K562 (cell line): ENCODE data around the gene TRIO. TPM values are rescaled to one million over a fixed set of nuclear protein-coding genes. Genes with fewer than 3 reads are reported as not detected.

Experiments
- ATAC-seq: fragments of 200-7000 bp; cut with Tn5 transposase; 3 replicates; pipeline ENCODE4 v1.9.1; 2020; ENCODE audit warnings: moderate library complexity
- BruUV-seq: library from RNA; stranded (reverse); fragments of 400-500 nt; replicated peaks from 2 replicates; lab custom pipeline; 2021; lab: Mats Ljungman, UMichigan
- CTCF ChIA-PET: fragments of 300-600 bp; formaldehyde crosslinking; extraction: SDS; loops from one replicate; lab custom pipeline; 2021; ENCODE audit warnings: low intra/inter-chr PET ratio; lab: Yijun Ruan, JAX
- POLR2A ChIA-PET: fragments of 300-600, 350-650 bp; sonication (Branson Sonifier 250); formaldehyde crosslinking; extraction: SDS; loops from one replicate; lab custom pipeline; 2021; ENCODE audit warnings: antibody characterized with exemption, inconsistent platforms; lab: Yijun Ruan, JAX
- DNase-seq, 4 experiments: peaks; one replicate each; pipeline versions ENCODE4 v3.0.0 to v3.0.0-alpha.2; 2011 to 2018; ENCODE audit warnings: low spot score in 3 of 4, mixed read lengths in 3 of 4; ENCODE audit errors: extremely low read depth in 1 of 4
- FAIRE-seq: peaks from 2 replicates; lab custom pipeline; 2011; peaks lifted over from hg19 to GRCh38; lab: Jason Lieb, UNC
- H2AFZ ChIP-seq: 2 replicates; pipeline ENCODE4 v1.6.0; 2011; ENCODE audit warnings: low read depth, low read length, control low read depth, inconsistent platforms
- H3K27ac ChIP-seq: fragments of 200-600 bp; 3 replicates; pipeline ENCODE4 v1.8.0; 2011; ENCODE audit warnings: low read depth, mild to moderate bottlenecking, control low read depth, inconsistent platforms, low read length, moderate library complexity, mixed read lengths; ENCODE audit errors: extremely low read depth
- H3K27me3 ChIP-seq, 2 experiments: fragments of 300-600 bp in 1 of 2; 2 replicates in 1 of 2; 3 replicates in 1 of 2; pipeline versions ENCODE4 v1.6.0 to v1.8.0; 2011; ENCODE audit warnings: inconsistent platforms in 2 of 2, low read length in 2 of 2, mild to moderate bottlenecking in 1 of 2, mixed read lengths in 1 of 2, moderate library complexity in 1 of 2; ENCODE audit not compliant: control insufficient read depth in 2 of 2, insufficient read depth in 2 of 2
- H3K36me3 ChIP-seq: fragments of 300-600 bp; 3 replicates; pipeline ENCODE4 v1.8.0; 2011; ENCODE audit warnings: mild to moderate bottlenecking, low read length, inconsistent platforms; ENCODE audit not compliant: control insufficient read depth, insufficient read depth
- H3K4me1 ChIP-seq, 2 experiments: fragments of 200-600 bp in 1 of 2; replicated peaks in 1 of 2; 2 replicates in 1 of 2; 3 replicates in 1 of 2; pipeline versions ENCODE4 v1.5.1 to v1.8.0; 2011; ENCODE audit warnings: inconsistent platforms in 2 of 2, low read length in 2 of 2, mild to moderate bottlenecking in 1 of 2, mixed read lengths in 1 of 2, moderate library complexity in 1 of 2; ENCODE audit not compliant: control insufficient read depth in 2 of 2, insufficient read depth in 2 of 2
- H3K4me2 ChIP-seq: 2 replicates; pipeline ENCODE4 v1.6.1; 2011; ENCODE audit warnings: low read length, control low read depth, inconsistent platforms, mixed read lengths; ENCODE audit not compliant: insufficient read depth
- H3K4me3 ChIP-seq: fragments of 200-600 bp; sonication (generic), shearing (Covaris generic); 2 replicates; pipeline ENCODE4 v1.5.1; 2016; ENCODE audit warnings: control low read depth, inconsistent platforms
- H3K79me2 ChIP-seq: fragments of 200-600 bp; 3 replicates; pipeline ENCODE4 v1.8.0; 2011; ENCODE audit warnings: low read length, inconsistent platforms; ENCODE audit not compliant: control insufficient read depth, insufficient read depth
- H3K9ac ChIP-seq, 2 experiments: 2 replicates each; pipeline versions ENCODE4 v1.6.0 to v1.6.1; 2011; ENCODE audit warnings: low read depth in 2 of 2, low read length in 2 of 2, control low read depth in 1 of 2, inconsistent platforms in 1 of 2, mild to moderate bottlenecking in 1 of 2, mixed read lengths in 1 of 2; ENCODE audit not compliant: insufficient read depth in 1 of 2
- H3K9me1 ChIP-seq: one replicate; pipeline ENCODE4 v1.6.0; 2011; ENCODE audit warnings: inconsistent platforms, mild to moderate bottlenecking, low read length, moderate library complexity; ENCODE audit not compliant: control insufficient read depth, insufficient read depth
- H3K9me3 ChIP-seq: replicated peaks from 2 replicates; pipeline ENCODE4 v1.5.1; 2011; ENCODE audit warnings: low read depth, low read length, inconsistent platforms; ENCODE audit not compliant: control insufficient read depth, insufficient read depth
- H4K20me1 ChIP-seq: replicated peaks from 2 replicates; pipeline ENCODE4 v1.6.1; 2011; ENCODE audit warnings: low read length, inconsistent platforms, mixed read lengths; ENCODE audit not compliant: control insufficient read depth, insufficient read depth
- ATF7 ChIP-seq: fragments of 450-650 bp; IDR thresholded peaks from 2 replicates; pipeline ENCODE4 v1.7.1; 2014; ENCODE audit warnings: mild to moderate bottlenecking, moderate library complexity
- CBX5 ChIP-seq: IDR thresholded peaks from 2 replicates; pipeline ENCODE4 v1.6.1; 2014; ENCODE audit warnings: low read depth, borderline replicate concordance
- CBX8 ChIP-seq: fragments of 200-600 bp; sonication (generic); IDR thresholded peaks from 2 replicates; pipeline ENCODE4 v1.6.1; 2012; ENCODE audit warnings: borderline replicate concordance, mixed run types, low read depth, mild to moderate bottlenecking, moderate library complexity, mixed read lengths, low read length, control low read depth, inconsistent platforms; ENCODE audit not compliant: poor library complexity, severe bottlenecking; ENCODE audit errors: extremely low read depth
- FOXJ2 ChIP-seq: fragments of 200-800 bp; sonication (Bioruptor generic); IDR thresholded peaks from 2 replicates; pipeline ENCODE4 v1.6.1; 2016; ENCODE audit warnings: missing genetic modification characterization, missing compliant biosample characterization
- GATAD2A ChIP-seq: fragments of 450-650 bp; IDR thresholded peaks from 2 replicates; pipeline ENCODE4 v1.6.1; 2017
- HDAC2 ChIP-seq: fragments of 450-650 bp; IDR thresholded peaks from 2 replicates; pipeline ENCODE4 v1.6.1; 2016; ENCODE audit warnings: mild to moderate bottlenecking
- MEF2A ChIP-seq: IDR thresholded peaks from 2 replicates; pipeline ENCODE4 v1.6.1; 2011; ENCODE audit warnings: low read depth, mild to moderate bottlenecking, low read length, moderate library complexity; ENCODE audit not compliant: control insufficient read depth
- POLR2AphosphoS2 ChIP-seq: IDR thresholded peaks from 2 replicates; pipeline ENCODE4 v1.6.1; 2012; ENCODE audit warnings: low read length, improper control_type of control experiment
- SMARCA4 ChIP-seq: fragments of 450-650 bp; IDR thresholded peaks from 2 replicates; pipeline ENCODE4 v1.6.1; 2016
- XRCC5 ChIP-seq: fragments of 200-400 bp; formaldehyde crosslinking; IDR thresholded peaks from 2 replicates; pipeline ENCODE4 v1.6.1; 2017; ENCODE audit warnings: low read depth, mild to moderate bottlenecking, low read length
- ZBED1 ChIP-seq: IDR thresholded peaks from 2 replicates; pipeline ENCODE4 v1.6.1; 2014
- ZKSCAN1 ChIP-seq: fragments of 150-350 bp; IDR thresholded peaks from 2 replicates; pipeline ENCODE4 v1.6.1; 2016; ENCODE audit warnings: low read depth, low read length
- ZNF197 ChIP-seq: fragments of 200-800 bp; sonication (Bioruptor generic); IDR thresholded peaks from 2 replicates; pipeline ENCODE4 v1.6.1; 2016; ENCODE audit warnings: low read depth, missing genetic modification characterization, missing compliant biosample characterization
- WGBS: fragments of 100-300 bp; shearing (Covaris generic); methylation state at CpG from one replicate; pipeline ENCODE4 v1.1.6; 2016; ENCODE audit warnings: low coverage, mixed read lengths; ENCODE audit not compliant: insufficient coverage; ENCODE audit errors: missing lambda C conversion rate; 5-methylcytosine and 5-hydroxymethylcytosine counted together
- in situ Hi-C: fragments of 300-500 bp; cut with MboI; formaldehyde crosslinking; loops from 4 replicates; pipeline ENCODE4 v1.15.0; 2018; ENCODE audit warnings: inconsistent platforms, mixed read lengths
- intact Hi-C: fragments of 100-400 bp; cut with micrococcal nuclease; formaldehyde crosslinking; loops from 2 replicates; pipeline ENCODE4 v1.14.2; 2022
- polyA plus RNA-seq, 8 experiments: library from polyadenylated mRNA; depleted of rRNA in 4 of 8; stranded (reverse) in 5 of 8; unstranded in 3 of 8; fragments of >200 nt; fragmentation: Nextera tagmentation in 2 of 8; fragmentation: Illumina TruSeq in 1 of 8; extraction: Ambion mirVana in 2 of 8; extraction: Trizol in 1 of 8; gene quantifications; 2 replicates each; pipeline versions ENCODE4 v1.2.1 to v1.2.3, GENCODE V29; 2011 to 2014; ENCODE audit warnings: inconsistent platforms in 1 of 8, missing spikeins in 1 of 8
- total RNA-seq, 7 experiments: library from RNA; depleted of rRNA in 6 of 7; stranded (reverse); fragments of >200 nt in 6 of 7; fragmentation: Illumina TruSeq in 2 of 7; extraction: Trizol in 2 of 7; gene quantifications; 2 replicates each; pipeline versions ENCODE4 v1.2.1 to v1.2.3, GENCODE V29; 2011 to 2021; ENCODE audit warnings: low replicate concordance in 1 of 7
- TF ChIP-seq, protein P1 (sequence below): sonication (generic); formaldehyde crosslinking; IDR thresholded peaks from 2 replicates; pipeline ENCODE4 v1.8.1; 2023; ENCODE audit warnings: mild to moderate bottlenecking, missing genetic modification reagents
- TF ChIP-seq, protein P2 (sequence below): sonication (generic); formaldehyde crosslinking; IDR thresholded peaks from 2 replicates; pipeline ENCODE4 v1.8.0; 2022; ENCODE audit warnings: mild to moderate bottlenecking, missing genetic modification reagents, borderline replicate concordance
- TF ChIP-seq, protein P3 (sequence below), 2 experiments: fragments of 450-650 bp; IDR thresholded peaks; 2 replicates each; pipeline ENCODE4 v1.6.1; 2016
- TF ChIP-seq, protein P4 (sequence below): fragments of 450-650 bp; formaldehyde crosslinking; IDR thresholded peaks from 2 replicates; pipeline ENCODE4 v1.4.0; 2022; ENCODE audit warnings: missing genetic modification characterization

The TRIO gene
- total and polyA plus RNA-seq, 9 of the 15 experiments (the other 6 are each of a cell fraction or from before 2014, with no cell fraction given), result 0.24 to 5.0 (median 1.1) TPM

DNA sequence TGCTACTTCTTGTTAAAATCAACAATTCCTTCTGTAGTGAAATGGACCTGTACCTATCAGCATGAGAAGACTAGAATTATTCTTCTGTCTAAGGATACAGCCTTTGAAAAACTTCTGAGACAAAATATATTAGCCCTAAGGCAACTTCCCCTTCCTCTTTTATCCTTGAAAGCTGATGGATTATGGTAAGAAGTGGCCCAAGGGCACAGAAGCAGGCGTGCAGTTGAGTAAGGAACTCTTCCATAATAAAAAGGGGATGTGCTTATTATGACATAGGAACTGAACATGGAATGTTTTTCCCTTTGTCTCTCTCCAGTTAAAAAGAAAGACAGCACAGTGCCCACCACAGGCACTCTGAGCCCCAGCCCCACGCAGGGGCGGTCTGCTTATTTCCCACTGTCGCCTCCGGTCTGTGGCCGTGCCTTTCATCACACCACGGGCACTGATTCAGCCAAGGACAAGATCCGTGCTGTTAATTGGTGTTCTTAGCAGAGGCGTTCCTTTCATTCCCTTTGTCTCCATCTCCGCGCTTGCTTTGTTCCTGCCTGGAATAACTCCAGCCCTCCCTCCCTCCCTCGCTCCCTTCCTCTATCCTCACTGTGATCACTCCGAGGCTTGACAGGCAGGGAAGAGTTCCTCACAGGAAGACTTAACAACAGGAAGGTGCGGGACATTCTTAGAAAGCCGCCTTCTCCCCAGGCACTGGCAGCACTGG, 302.6 kb downstream of the TRIO start:
- no peak for FAIRE-seq
- no peaks in the 10 kb centered on the region for H3K79me2 ChIP-seq
- POLR2A ChIA-PET, result no interaction called here
- no peak for TF ChIP-seq ZNF197 (CRISPR knock-in tag)
- TF ChIP-seq FOXJ2 (tag), result no peak
- TF ChIP-seq ZBED1, result no peak
- TF ChIP-seq HDAC2, result no peak
- TF ChIP-seq, protein P1, sequence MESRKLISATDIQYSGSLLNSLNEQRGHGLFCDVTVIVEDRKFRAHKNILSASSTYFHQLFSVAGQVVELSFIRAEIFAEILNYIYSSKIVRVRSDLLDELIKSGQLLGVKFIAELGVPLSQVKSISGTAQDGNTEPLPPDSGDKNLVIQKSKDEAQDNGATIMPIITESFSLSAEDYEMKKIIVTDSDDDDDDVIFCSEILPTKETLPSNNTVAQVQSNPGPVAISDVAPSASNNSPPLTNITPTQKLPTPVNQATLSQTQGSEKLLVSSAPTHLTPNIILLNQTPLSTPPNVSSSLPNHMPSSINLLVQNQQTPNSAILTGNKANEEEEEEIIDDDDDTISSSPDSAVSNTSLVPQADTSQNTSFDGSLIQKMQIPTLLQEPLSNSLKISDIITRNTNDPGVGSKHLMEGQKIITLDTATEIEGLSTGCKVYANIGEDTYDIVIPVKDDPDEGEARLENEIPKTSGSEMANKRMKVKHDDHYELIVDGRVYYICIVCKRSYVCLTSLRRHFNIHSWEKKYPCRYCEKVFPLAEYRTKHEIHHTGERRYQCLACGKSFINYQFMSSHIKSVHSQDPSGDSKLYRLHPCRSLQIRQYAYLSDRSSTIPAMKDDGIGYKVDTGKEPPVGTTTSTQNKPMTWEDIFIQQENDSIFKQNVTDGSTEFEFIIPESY (CRISPR knock-in tag), result no peak
- TF ChIP-seq ATF7, result no peak
- TF ChIP-seq XRCC5, result no peak
- TF ChIP-seq, protein P2, sequence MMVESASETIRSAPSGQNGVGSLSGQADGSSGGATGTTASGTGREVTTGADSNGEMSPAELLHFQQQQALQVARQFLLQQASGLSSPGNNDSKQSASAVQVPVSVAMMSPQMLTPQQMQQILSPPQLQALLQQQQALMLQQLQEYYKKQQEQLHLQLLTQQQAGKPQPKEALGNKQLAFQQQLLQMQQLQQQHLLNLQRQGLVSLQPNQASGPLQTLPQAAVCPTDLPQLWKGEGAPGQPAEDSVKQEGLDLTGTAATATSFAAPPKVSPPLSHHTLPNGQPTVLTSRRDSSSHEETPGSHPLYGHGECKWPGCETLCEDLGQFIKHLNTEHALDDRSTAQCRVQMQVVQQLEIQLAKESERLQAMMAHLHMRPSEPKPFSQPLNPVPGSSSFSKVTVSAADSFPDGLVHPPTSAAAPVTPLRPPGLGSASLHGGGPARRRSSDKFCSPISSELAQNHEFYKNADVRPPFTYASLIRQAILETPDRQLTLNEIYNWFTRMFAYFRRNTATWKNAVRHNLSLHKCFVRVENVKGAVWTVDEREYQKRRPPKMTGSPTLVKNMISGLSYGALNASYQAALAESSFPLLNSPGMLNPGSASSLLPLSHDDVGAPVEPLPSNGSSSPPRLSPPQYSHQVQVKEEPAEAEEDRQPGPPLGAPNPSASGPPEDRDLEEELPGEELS, result no peak
- TF ChIP-seq, protein P3, sequence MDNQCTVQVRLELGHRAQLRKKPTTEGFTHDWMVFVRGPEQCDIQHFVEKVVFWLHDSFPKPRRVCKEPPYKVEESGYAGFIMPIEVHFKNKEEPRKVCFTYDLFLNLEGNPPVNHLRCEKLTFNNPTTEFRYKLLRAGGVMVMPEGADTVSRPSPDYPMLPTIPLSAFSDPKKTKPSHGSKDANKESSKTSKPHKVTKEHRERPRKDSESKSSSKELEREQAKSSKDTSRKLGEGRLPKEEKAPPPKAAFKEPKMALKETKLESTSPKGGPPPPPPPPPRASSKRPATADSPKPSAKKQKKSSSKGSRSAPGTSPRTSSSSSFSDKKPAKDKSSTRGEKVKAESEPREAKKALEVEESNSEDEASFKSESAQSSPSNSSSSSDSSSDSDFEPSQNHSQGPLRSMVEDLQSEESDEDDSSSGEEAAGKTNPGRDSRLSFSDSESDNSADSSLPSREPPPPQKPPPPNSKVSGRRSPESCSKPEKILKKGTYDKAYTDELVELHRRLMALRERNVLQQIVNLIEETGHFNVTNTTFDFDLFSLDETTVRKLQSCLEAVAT (IDR thresholded peaks at IDR 0.05), result no peak
- TF ChIP-seq POLR2AphosphoS2, result no peak
- no peak for TF ChIP-seq GATAD2A
- no peak for TF ChIP-seq SMARCA4
- no peak for TF ChIP-seq CBX5
- no peak for TF ChIP-seq MEF2A
- no peak for TF ChIP-seq ZKSCAN1
- TF ChIP-seq, protein P4, sequence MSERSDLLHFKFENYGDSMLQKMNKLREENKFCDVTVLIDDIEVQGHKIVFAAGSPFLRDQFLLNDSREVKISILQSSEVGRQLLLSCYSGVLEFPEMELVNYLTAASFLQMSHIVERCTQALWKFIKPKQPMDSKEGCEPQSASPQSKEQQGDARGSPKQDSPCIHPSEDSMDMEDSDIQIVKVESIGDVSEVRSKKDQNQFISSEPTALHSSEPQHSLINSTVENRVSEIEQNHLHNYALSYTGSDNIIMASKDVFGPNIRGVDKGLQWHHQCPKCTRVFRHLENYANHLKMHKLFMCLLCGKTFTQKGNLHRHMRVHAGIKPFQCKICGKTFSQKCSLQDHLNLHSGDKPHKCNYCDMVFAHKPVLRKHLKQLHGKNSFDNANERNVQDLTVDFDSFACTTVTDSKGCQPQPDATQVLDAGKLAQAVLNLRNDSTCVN (CRISPR knock-in tag), result no peak
- no peak for TF ChIP-seq CBX8

More for the DNA sequence above, 302.6 kb downstream of the TRIO start:
- Histone ChIP-seq H3K27ac (no peak overlapping the region), H3K36me3 (no peaks in the 10 kb centered on the region), H3K9me3 (no peaks in the 10 kb centered on the region), H4K20me1 (no peaks in the 10 kb centered on the region), H3K9ac (no peak overlapping the region), H3K4me1 (no peaks in the 10 kb centered on the region; a peak in 2 of 5 replicates), H3K4me2 (no peak overlapping the region), H2AFZ (no peak overlapping the region), H3K27me3 (peaks cover 40% of the 10 kb centered on the region in 2 experiments), H3K9me1 (no peaks in the 10 kb centered on the region), H3K4me3 (no peak overlapping the region)
- WGBS, result 4% methylated on average over 15 of the region's 15 CpGs
- in situ Hi-C loops (no loop called here), intact Hi-C loops (no loop called here)
- no TSS peak for BruUV-seq
- ATAC-seq, result no peak
- CTCF ChIA-PET, result no interaction called here
- DNase-seq, result no peak
